ENCODE measurements around the gene ITPR2. TPM values are rescaled to one million over a fixed set of nuclear protein-coding genes. Genes with fewer than 3 reads are reported as not detected.

Gene ITPR2
- total RNA-seq, 6 experiments from 2014 or later = 6.9 to 8.4 (median 7.6) TPM

GRCh38 chr12:26717757-26718156, 115.2 kb downstream of the ITPR2 start:
- H3K36me3 Mint-ChIP-seq (ENCODE audit: low read depth) = no peaks in the 10 kb centered on the region
- no peak overlapping the region for H3K4me3 Mint-ChIP-seq
- no peak overlapping the region for H3K27ac Mint-ChIP-seq
- peaks cover 12% of the 10 kb centered on the region for H3K4me1 Mint-ChIP-seq (ENCODE audit: low read depth)
- DNase-seq = no peak
- H3K27me3 Mint-ChIP-seq (ENCODE audit: insufficient read depth) = no peaks in the 10 kb centered on the region
- H3K9me3 Mint-ChIP-seq = no peaks in the 10 kb centered on the region
- TF ChIP-seq CTCF (IDR thresholded peaks at IDR 0.05) = no peak

GRCh38 chr12:26715232-26715631, 117.8 kb downstream of the ITPR2 start:
- no peak for DNase-seq
- Mint-ChIP-seq H3K36me3 (ENCODE audit: low read depth) (peaks cover 4% of the 10 kb centered on the region; the same call in 1 of the 2 replicates), H3K4me1 (ENCODE audit: low read depth) (peaks cover 8% of the 10 kb centered on the region; the same call in 1 of the 2 replicates), H3K9me3 (no peaks in the 10 kb centered on the region), H3K27ac (no peak overlapping the region), H3K4me3 (no peak overlapping the region), H3K27me3 (ENCODE audit: insufficient read depth) (no peaks in the 10 kb centered on the region)
- TF ChIP-seq CTCF (IDR thresholded peaks at IDR 0.05) = no peak

- Mint-ChIP-seq H3K9me3 (no peaks in the 10 kb centered on the region), H3K36me3 (ENCODE audit: low read depth) (peaks cover 4% of the 10 kb centered on the region; the same call in 1 of the 2 replicates), H3K4me1 (ENCODE audit: low read depth) (peaks cover 8% of the 10 kb centered on the region; the same call in 1 of the 2 replicates), H3K27ac (no peak overlapping the region), H3K27me3 (ENCODE audit: insufficient read depth) (no peaks in the 10 kb centered on the region), H3K4me3 (no peak overlapping the region)
- TF ChIP-seq CTCF (IDR thresholded peaks at IDR 0.05) = no peak
- DNase-seq = no peak
These were observed 119.1 kb downstream of the ITPR2 start for GRCh38 chr12:26713885-26714383.

DNA sequence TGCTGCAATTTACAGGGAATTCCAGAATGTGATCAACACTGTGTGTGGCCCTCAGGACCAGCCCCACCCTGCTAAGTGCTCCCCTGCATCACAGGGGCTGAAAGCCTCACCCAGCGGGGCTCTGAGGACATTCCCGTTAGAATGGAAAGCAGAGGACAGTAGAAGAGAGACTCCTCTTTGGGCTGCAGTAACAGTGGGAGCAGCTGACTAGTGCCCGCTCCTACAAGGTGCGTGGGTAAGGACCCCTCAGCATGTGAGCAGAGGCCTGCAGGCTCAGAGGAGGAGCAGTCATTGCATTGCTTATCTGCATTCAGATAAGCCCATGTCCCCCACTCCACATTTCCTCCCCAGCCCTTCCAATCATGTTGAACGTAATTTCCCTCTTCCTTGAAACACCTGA, 120.1 kb downstream of the ITPR2 start:
- H3K4me3 Mint-ChIP-seq = no peak overlapping the region
- H3K9me3 Mint-ChIP-seq = no peaks in the 10 kb centered on the region
- peaks cover 8% of the 10 kb centered on the region; the same call in 1 of the 2 replicates for H3K4me1 Mint-ChIP-seq (ENCODE audit: low read depth)
- no peak for DNase-seq
- no peak for TF ChIP-seq CTCF (IDR thresholded peaks at IDR 0.05)
- H3K36me3 Mint-ChIP-seq (ENCODE audit: low read depth) = peaks cover 9% of the 10 kb centered on the region; the same call in 1 of the 2 replicates
- H3K27ac Mint-ChIP-seq = no peak overlapping the region
- H3K27me3 Mint-ChIP-seq (ENCODE audit: insufficient read depth) = no peaks in the 10 kb centered on the region

DNA sequence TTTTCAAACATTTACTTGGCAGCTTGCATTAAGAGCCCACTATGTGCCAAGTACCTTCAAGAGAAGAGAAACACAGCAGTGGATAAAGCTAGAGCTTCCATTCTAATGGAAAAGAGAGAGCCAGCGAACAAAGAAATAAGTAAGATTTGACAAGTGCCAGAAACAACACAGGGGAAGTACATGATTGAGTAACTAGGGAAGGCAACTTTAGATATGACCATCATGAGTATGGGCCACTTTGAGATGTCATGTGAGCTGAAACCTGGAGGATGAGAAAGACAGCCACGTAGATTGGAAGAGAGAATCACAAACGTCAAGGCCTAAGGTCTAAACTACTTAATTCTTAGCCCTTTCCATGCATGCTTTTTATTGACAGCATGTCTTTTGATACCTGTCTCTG, 121.4 kb downstream of the ITPR2 start:
- H3K36me3 Mint-ChIP-seq (ENCODE audit: low read depth) = peaks cover 10% of the 10 kb centered on the region; the same call in 1 of the 2 replicates
- H3K4me1 Mint-ChIP-seq (ENCODE audit: low read depth) = peaks cover 8% of the 10 kb centered on the region; the same call in 1 of the 2 replicates
- TF ChIP-seq CTCF (IDR thresholded peaks at IDR 0.05) = no peak
- H3K9me3 Mint-ChIP-seq = no peaks in the 10 kb centered on the region
- no peak overlapping the region for H3K27ac Mint-ChIP-seq
- H3K27me3 Mint-ChIP-seq (ENCODE audit: insufficient read depth) = no peaks in the 10 kb centered on the region
- DNase-seq = no peak
- no peak overlapping the region for H3K4me3 Mint-ChIP-seq

Measured in HFFc6 (cell line).